Vagina (tissue), 2 donors: ENCODE results near the gene PIK3C2A.

ENCODE experiments used
- CTCF ChIP-seq, 3 experiments: fragments of 450-650 bp in 2 of 3; fragments of 200-600 bp in 1 of 3; sonication (generic) in 1 of 3; IDR thresholded peaks; one replicate each; pipeline ENCODE4 v1.5.1; 2017 to 2019; ENCODE audit warnings: antibody characterized with exemption in 3 of 3, mild to moderate bottlenecking in 2 of 3, moderate library complexity in 2 of 3
- POLR2AphosphoS5 ChIP-seq, 2 donors: sonication (generic); formaldehyde crosslinking; IDR thresholded peaks; one replicate each; pipeline ENCODE4 v1.9.0; 2017; ENCODE audit warnings: antibody characterized with exemption in 2 of 2, mild to moderate bottlenecking in 2 of 2, low read depth in 1 of 2; ENCODE audit not compliant: insufficient read depth in 1 of 2

- TF ChIP-seq CTCF (IDR thresholded peaks at IDR 0.05), result no peak
- TF ChIP-seq POLR2AphosphoS5 (IDR thresholded peaks at IDR 0.05; ENCODE audit: insufficient read depth in 1 of 2, low read depth in 1 of 2), result no peak
Observed at GRCh38 chr11:17197431-17197898, 10.3 kb downstream of the PIK3C2A start.
